H1 (cell line): ENCODE results near the gene MARK3. TPM values are rescaled to one million over a fixed set of nuclear protein-coding genes. Genes with fewer than 3 reads are reported as not detected.

Source experiments
- GABPA ChIP-seq: IDR thresholded peaks from 2 replicates; pipeline ENCODE4 v1.6.1; 2011; ENCODE audit warnings: mild to moderate bottlenecking, low read length, moderate library complexity, borderline replicate concordance; ENCODE audit not compliant: insufficient read depth
- TCF12 ChIP-seq: IDR thresholded peaks from 2 replicates; pipeline ENCODE4 v1.6.1; 2011; ENCODE audit warnings: low read depth, mild to moderate bottlenecking, low read length
- polyA plus RNA-seq, 7 experiments: library from polyadenylated mRNA; depleted of rRNA in 3 of 7; stranded (reverse) in 5 of 7; unstranded in 2 of 7; fragments of >200 nt in 5 of 7; fragments of 200-250 nt in 2 of 7; gene quantifications; 1 replicate in 5 of 7; 2 replicates in 1 of 7; 4 replicates in 1 of 7; pipeline versions ENCODE4 v1.2.1 to v1.2.3, GENCODE V29; 2011 to 2013; ENCODE audit warnings: missing spikeins in 2 of 7, mixed read lengths in 2 of 7
- total RNA-seq: library from RNA; stranded (reverse); fragmentation: NEBNext Ultra II Directional; extraction: Animal tissue kit (Norgen Biotek cat#: 25700); gene quantifications from 2 replicates; pipeline ENCODE4 v1.2.1, GENCODE V29; 2021
- TF ChIP-seq, protein P1 (sequence below): IDR thresholded peaks from 2 replicates; pipeline ENCODE4 v1.6.1; 2011; ENCODE audit warnings: low read depth, mild to moderate bottlenecking, low read length; ENCODE audit not compliant: insufficient read depth

MARK3 gene
- total and polyA plus RNA-seq, 2 of the 8 experiments (the other 6 are each of a cell fraction or from before 2014, with no cell fraction given) = 39.4 to 76.9 TPM

DNA sequence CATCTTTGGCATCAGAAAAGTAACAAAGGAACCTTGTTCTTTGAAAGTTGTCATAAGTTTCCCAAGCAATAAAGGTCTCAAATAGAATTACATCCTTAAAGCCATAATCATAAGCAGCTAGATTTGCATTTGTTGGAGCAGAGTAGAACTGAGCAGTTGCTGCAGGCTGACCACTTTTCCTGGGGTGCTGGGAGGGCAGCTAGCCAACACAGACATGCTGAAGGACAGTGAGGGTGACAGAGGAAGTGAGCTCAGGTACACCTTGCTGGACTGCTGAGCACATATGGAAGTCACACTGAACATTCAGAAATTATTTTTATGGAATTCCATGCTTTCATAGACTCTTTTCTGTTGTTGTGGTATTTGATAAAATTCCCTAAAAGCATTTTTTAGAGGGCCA is 66.2 kb downstream of the MARK3 start (continued):
- TF ChIP-seq, protein P1, sequence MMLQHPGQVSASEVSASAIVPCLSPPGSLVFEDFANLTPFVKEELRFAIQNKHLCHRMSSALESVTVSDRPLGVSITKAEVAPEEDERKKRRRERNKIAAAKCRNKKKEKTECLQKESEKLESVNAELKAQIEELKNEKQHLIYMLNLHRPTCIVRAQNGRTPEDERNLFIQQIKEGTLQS = no peak
- TF ChIP-seq TCF12 (no peak), GABPA (no peak)
- TF ChIP-seq, all 59 proteins: peak for 0
